HL-60 (cell line): Measurements from ENCODE around the gene MICA.
"Not testable (repeated sequence)": the region's sequence is repeated elsewhere in the genome, so short reads cannot be mapped to it uniquely, and the experiment has no call there.

Source experiments
- DNase-seq, 2 experiments: peaks; one replicate each; pipeline ENCODE4 v3.0.0-alpha.2; 2010 to 2020; ENCODE audit warnings: low read depth in 1 of 2, low spot score in 1 of 2
- H3K27ac ChIP-seq: fragments of 250-450 bp; sonication (Bioruptor Pico); replicated peaks from 2 replicates; pipeline ENCODE4 v1.5.1; 2020; ENCODE audit warnings: mild to moderate bottlenecking, moderate library complexity
- H3K27me3 ChIP-seq: fragments of 250-450 bp; sonication (Bioruptor Pico); 2 replicates; pipeline ENCODE4 v1.5.1; 2021; ENCODE audit warnings: mild to moderate bottlenecking, moderate library complexity; ENCODE audit not compliant: insufficient read depth, poor library complexity, severe bottlenecking
- H3K4me3 ChIP-seq: replicated peaks from 2 replicates; pipeline ENCODE4 v1.5.1; 2011; ENCODE audit warnings: mild to moderate bottlenecking, control low read depth, low read length; ENCODE audit not compliant: insufficient read depth
- GABPA ChIP-seq: IDR thresholded peaks from 2 replicates; pipeline ENCODE4 v1.6.1; 2012; ENCODE audit warnings: low read depth
- POLR2AphosphoS5 ChIP-seq: IDR thresholded peaks from 2 replicates; pipeline ENCODE4 v1.6.1; 2012; ENCODE audit warnings: low read depth
- REST ChIP-seq: IDR thresholded peaks from 2 replicates; pipeline ENCODE4 v1.6.1; 2012; ENCODE audit warnings: low read depth; ENCODE audit not compliant: insufficient replicate concordance
- SPI1 ChIP-seq: IDR thresholded peaks from 2 replicates; pipeline ENCODE4 v1.6.1; 2012; ENCODE audit warnings: low read depth, mild to moderate bottlenecking, borderline replicate concordance
- TF ChIP-seq, protein P1 (sequence below): IDR thresholded peaks from one replicate; pipeline ENCODE4 v1.5.1; 2011; ENCODE audit warnings: low read length, control low read depth, inconsistent platforms; ENCODE audit not compliant: insufficient read depth

Gene MICA

DNA sequence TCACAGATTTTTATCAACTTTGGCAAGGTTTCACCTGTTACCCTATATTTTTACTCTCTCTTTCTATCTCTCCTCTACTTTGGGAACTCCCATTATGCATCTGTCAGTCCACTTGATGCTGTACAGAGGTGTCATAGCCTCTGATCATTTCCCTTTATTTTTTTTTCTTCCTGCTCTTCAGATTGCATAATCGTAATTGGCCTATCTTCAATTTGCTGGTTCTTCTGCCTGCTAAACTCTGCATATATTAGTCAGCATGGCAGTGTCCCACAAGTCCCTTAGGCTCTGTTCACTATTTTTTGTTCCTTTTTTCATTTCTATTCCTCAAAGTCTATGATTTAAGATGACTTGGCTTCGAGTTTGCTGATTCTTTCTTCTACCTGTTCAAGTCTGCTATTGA is 49.9 kb downstream of the MICA start:
- TF ChIP-seq REST (no peak), GABPA (no peak), SPI1 (no peak), POLR2AphosphoS5 (no peak)
- TF ChIP-seq, protein P1, sequence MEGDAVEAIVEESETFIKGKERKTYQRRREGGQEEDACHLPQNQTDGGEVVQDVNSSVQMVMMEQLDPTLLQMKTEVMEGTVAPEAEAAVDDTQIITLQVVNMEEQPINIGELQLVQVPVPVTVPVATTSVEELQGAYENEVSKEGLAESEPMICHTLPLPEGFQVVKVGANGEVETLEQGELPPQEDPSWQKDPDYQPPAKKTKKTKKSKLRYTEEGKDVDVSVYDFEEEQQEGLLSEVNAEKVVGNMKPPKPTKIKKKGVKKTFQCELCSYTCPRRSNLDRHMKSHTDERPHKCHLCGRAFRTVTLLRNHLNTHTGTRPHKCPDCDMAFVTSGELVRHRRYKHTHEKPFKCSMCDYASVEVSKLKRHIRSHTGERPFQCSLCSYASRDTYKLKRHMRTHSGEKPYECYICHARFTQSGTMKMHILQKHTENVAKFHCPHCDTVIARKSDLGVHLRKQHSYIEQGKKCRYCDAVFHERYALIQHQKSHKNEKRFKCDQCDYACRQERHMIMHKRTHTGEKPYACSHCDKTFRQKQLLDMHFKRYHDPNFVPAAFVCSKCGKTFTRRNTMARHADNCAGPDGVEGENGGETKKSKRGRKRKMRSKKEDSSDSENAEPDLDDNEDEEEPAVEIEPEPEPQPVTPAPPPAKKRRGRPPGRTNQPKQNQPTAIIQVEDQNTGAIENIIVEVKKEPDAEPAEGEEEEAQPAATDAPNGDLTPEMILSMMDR: no peak
- H3K27me3 ChIP-seq: no peaks in the 10 kb centered on the region
- H3K27ac ChIP-seq: no peak overlapping the region
- H3K4me3 ChIP-seq: no peak overlapping the region
- peak; percentile 34 to 58 for DNase-seq

DNA sequence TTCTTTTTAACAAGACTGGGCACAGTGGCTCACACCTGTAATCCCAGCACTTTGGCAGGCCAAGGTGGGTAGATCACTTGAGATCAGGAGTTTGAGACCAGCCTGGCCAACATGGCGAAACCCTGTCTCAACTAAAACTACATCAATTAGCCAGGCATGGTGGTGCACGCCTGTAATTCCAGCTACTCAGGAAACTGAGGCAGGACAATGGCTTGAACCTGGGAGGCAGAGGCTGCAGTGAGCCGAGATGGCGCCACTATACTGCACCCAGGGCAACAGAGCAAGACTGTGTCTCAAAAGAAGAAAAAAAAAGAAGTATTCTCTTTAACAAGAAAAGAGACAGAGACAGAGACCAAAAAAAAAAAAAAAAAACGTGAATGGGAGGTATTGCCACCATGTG is 56.5 kb downstream of the MICA start:
- H3K27me3 ChIP-seq: peaks cover 13% of the 10 kb centered on the region
- DNase-seq, H3K4me3 ChIP-seq, H3K27ac ChIP-seq: not testable (repeated sequence)

GRCh38 chr6:31460361-31461025 is 57.1 kb downstream of the MICA start:
- DNase-seq: no peak
- Histone ChIP-seq H3K27me3 (peaks cover 13% of the 10 kb centered on the region), H3K4me3 (no peak overlapping the region), H3K27ac (no peak overlapping the region)
- TF ChIP-seq GABPA (no peak), SPI1 (no peak), REST (no peak), POLR2AphosphoS5 (no peak)
- TF ChIP-seq, protein P1: no peak

DNA sequence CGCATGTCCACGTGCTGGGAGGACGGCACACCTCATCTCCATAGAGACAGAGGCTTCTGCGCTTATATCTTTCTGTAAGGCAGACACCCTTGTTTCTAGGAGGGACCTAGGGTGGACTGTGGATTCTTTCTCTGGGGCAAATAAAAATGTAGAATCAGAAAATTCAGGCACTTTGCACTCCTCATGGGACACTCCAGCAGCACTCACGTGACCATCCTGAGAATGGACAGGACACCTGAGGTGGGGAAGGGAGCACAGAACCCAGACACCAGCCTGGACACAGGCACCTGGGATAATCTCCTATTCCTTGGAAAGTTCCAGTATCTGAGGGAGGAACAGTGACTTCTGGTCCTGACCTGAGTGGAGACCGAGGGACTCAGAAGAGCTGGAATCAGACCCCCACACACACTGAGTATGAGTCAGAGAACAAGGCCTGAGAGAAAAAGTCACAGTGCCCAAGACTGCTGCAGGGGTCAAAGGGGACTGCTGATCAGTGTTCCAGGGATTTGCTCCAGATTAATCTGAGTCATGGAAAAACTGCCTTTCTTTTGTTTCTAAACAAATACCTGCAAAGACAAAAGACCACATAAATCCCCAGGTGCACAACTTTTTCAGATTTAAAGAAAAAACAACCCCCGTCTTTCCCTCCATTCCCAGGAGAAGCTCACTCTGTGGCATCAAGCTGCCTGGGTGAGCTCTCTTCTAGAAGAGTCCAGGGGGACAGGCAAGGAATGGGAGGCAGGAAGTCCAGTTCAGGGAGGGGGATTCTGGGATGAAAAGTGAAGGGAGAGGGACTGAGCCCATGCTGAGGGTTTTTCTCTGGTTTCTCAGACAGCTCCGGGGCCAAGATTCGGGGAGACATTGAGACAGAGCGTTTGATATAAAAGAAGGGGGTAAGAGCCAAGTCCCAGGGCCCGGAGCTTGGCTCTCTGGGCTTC is 58.9 kb downstream of the MICA start:
- no peak for DNase-seq
- no peak for TF ChIP-seq GABPA
- TF ChIP-seq, protein P1: no peak
- TF ChIP-seq REST: no peak
- no peak for TF ChIP-seq SPI1
- no peak for TF ChIP-seq POLR2AphosphoS5
- H3K4me3 ChIP-seq: no peak overlapping the region
- no peak overlapping the region for H3K27ac ChIP-seq
- H3K27me3 ChIP-seq: peaks cover 13% of the 10 kb centered on the region
